Right lobe of liver (tissue), 4 donors: Measurements from ENCODE around the gene SEPTIN1.

Experiments
- POLR2A ChIP-seq: fragments of 450-650 bp; IDR thresholded peaks from one replicate; pipeline ENCODE4 v1.6.1; 2017; ENCODE audit warnings: antibody characterized with exemption, mild to moderate bottlenecking
- TF ChIP-seq, protein P1 (sequence below), 4 donors: fragments of 200-600 bp in 3 of 4; fragments of 450-650 bp in 1 of 4; IDR thresholded peaks; one replicate each; pipeline versions ENCODE4 v1.5.1 to v1.8.0; 2016 to 2022; ENCODE audit warnings: antibody characterized with exemption in 4 of 4, mild to moderate bottlenecking in 2 of 4
- donor health status: DM: no; HTN: no; CAD: no.
- donor health status: DM: no; HTN: no; CAD: no.
- donor health status: DM: no; HTN: yes; CAD: no.

DNA sequence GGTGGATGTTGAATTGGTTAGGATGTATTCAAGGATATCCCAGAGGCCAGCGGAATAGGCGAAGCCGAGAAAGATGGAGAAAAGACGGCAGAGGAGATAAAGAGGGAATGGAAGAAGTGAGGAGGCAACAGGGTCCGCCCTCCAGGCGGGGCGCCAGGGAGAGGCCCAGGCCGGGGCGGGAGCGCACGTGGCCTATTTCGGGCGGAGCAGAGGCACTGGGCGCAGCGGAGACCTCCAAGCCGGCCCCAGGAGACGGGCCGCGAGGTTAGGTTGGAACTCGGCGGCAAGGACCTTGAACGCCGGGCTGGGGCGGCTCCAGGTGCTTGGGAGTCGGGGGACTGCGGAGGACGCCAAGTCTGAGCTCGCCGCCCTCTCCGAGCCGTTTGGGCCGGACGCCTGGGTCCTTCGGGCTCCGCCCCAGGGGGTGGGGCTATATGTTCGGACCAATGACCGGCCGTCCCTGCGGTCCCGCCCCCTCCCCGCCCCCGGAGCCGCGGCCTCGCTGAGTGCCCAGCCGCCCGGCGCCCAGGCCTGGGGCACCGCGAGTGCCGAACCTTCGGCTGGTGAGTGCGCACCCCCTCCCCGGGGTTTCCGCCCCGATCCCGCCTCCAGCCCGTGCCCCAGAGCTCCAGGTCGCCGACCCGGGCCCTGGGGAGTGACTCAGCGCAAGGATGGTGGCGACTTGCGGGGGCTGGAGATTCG is 24.9 kb upstream of the SEPTIN1 start, which contains the start of gene ZNF771:
- TF ChIP-seq, protein P1, sequence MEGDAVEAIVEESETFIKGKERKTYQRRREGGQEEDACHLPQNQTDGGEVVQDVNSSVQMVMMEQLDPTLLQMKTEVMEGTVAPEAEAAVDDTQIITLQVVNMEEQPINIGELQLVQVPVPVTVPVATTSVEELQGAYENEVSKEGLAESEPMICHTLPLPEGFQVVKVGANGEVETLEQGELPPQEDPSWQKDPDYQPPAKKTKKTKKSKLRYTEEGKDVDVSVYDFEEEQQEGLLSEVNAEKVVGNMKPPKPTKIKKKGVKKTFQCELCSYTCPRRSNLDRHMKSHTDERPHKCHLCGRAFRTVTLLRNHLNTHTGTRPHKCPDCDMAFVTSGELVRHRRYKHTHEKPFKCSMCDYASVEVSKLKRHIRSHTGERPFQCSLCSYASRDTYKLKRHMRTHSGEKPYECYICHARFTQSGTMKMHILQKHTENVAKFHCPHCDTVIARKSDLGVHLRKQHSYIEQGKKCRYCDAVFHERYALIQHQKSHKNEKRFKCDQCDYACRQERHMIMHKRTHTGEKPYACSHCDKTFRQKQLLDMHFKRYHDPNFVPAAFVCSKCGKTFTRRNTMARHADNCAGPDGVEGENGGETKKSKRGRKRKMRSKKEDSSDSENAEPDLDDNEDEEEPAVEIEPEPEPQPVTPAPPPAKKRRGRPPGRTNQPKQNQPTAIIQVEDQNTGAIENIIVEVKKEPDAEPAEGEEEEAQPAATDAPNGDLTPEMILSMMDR (IDR thresholded peaks at IDR 0.05): peak in 1 of 4 donors; percentile 21
- TF ChIP-seq POLR2A: no peak
